22Rv1 (cell line): Measurements from ENCODE around the gene TNS3.

ENCODE experiments used
- H3K27ac ChIP-seq: fragments of 450-650 bp; 2 replicates; pipeline ENCODE4 v1.5.1; 2017
- CTCF ChIP-seq: fragments of 450-650 bp; IDR thresholded peaks from 2 replicates; pipeline ENCODE4 v1.5.1; 2017; ENCODE audit warnings: mild to moderate bottlenecking
- ZFX ChIP-seq: fragments of 450-650 bp; IDR thresholded peaks from 2 replicates; pipeline ENCODE4 v1.6.1; 2017; ENCODE audit warnings: antibody characterized with exemption, borderline replicate concordance

TNS3 gene

DNA sequence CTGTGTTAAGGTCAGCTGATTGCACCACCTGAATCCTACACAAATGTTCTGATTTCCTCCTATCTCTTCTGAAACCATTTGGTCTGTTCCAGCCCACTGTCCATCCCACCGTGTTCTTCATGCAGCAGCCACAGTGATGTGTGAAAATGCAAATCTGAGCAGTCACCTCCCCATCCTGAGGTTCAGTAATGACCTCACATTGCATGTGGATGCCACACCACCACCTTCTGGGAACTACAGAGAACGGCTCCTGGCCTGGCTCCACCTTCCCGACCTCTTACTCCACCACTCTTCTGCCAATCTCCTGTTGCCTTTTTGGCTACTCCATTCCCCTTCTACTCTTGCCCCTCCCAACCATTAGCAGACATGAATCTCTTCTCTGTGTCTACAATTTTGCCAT, 244.4 kb downstream of the TNS3 start:
- no peak overlapping the region for H3K27ac ChIP-seq
- peak; percentile 11; the same call in 1 of the 2 replicates for TF ChIP-seq CTCF
- no peak for TF ChIP-seq ZFX

- TF ChIP-seq CTCF (no peak), ZFX (no peak)
Measured at GRCh38 chr7:47336472-47337425, 245.2 kb downstream of the TNS3 start.

DNA sequence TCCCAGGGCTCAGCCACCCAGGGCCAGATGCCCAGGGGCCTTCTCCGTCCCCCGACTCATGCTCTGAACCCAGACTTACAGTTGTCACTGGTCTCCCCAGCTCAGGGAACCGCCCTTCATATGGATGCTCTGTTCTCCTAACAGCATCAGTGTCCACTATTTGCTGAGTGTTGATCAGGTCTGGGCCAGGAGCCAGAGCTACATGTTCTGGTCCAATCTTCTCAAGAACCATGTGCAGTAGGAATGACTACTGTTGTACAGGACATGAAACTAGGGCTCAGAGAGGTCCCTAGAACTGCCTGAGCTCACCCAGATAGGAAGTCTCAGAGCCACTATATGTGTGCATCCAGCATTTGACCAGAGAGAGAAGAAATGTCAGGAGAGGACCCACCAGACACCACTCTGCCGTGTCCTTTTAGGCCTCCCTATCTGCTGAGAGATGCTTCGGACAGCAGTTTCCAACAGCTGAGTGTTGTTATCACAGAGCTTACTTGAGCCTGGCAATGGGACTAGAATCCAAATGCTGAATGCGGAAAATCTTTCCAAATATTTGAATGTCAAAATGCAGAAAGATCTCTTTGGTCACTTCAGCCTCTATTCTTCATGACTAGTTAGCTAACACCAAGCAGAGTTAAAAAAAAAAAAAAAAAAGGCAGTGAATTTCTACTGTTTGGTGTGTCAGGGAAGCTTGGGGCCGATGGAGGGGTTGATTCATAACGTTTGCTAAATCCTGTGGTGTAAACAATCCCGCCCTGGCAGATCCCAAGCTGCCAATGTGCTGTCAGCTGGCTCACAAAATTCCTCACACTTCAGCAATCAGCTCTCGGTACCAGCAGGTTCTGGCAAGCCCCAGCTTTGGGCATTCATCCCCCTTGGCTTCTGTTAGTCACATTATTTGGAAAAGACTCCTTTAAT, 246.1 kb downstream of the TNS3 start:
- H3K27ac ChIP-seq, result no peak overlapping the region
- no peak for TF ChIP-seq CTCF

More at GRCh38 chr7:47336472-47337425, 245.2 kb downstream of the TNS3 start:
- H3K27ac ChIP-seq, result no peak overlapping the region

DNA sequence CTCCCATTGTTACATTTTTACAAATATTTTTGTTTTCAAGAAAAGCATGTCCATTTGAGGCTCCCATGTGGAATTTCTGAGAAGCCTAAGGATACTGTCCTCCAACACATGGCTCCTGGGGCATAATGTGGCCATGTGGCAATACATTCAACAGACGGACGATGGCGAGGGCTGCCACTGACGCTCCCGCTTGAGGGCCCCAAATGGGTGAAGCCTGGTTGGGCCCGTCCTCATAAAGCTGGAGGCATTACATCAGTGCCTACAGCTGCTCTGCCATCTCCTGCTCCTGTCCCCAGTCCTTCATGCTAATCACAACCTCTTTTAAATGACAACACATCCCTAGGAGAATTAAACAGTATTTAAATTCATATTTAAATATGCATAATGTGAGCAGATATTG, 246.8 kb downstream of the TNS3 start:
- no peak for TF ChIP-seq ZFX
- no peak for TF ChIP-seq CTCF
- H3K27ac ChIP-seq, result no peak overlapping the region

DNA sequence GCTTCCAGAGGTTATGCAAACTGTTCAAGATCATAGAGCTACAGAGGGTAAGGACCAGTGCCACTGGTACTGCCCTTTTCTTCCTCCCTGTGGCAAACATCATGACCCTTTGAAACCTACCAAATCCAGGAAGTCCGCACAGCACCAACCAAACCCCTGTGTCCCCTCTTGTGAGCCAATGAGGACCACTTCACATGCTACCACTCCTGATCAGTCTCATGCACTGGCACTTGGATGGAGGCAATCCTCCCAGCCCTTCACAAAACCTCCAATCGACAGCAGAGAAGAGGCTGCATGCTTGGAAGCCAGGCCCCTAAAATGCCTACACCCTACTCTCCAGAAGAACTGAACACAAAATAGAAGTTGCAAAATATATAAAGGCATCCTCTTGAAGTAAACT, 248.0 kb downstream of the TNS3 start:
- TF ChIP-seq ZFX (no peak), CTCF (no peak)
- no peak overlapping the region for H3K27ac ChIP-seq

GRCh38 chr7:47333554-47333887, 248.4 kb downstream of the TNS3 start:
- no peak for TF ChIP-seq CTCF
- TF ChIP-seq ZFX, result no peak
- no peak overlapping the region for H3K27ac ChIP-seq
